Left ventricle myocardium superior (tissue), 1 donor: ENCODE measurements around the gene RNF224. TPM values are rescaled to one million over a fixed set of nuclear protein-coding genes. Genes with fewer than 3 reads are reported as not detected.
A peak's percentile ranks its signal among the peaks of the same experiment; 100 is the strongest.

Experiments
- ATAC-seq: fragments of 200-7000 bp; cut with Tn5 transposase; one replicate; pipeline ENCODE4 v1.9.1; 2020; ENCODE audit warnings: mild to moderate bottlenecking, moderate library complexity
- DNase-seq: peaks from one replicate; pipeline ENCODE4 v3.0.0-alpha.2; 2020
- intact Hi-C: fragments of 100-400 bp; cut with micrococcal nuclease; formaldehyde crosslinking; loops from one replicate; pipeline ENCODE4 v1.11.0; 2022
- total RNA-seq: library from RNA; stranded (reverse); fragmentation: NEBNext Ultra II Directional; extraction: Animal tissue kit (Norgen Biotek cat#: 25700); gene quantifications from one replicate; pipeline ENCODE4 v1.2.1, GENCODE V29; 2021
- donor health status: DM: no; HTN: yes; CAD: no; lungs with severe emphysema.

RNF224 gene
- total RNA-seq, 1 donor from 2014 or later, result not detected

GRCh38 chr9:137244486-137245449 lies 17.5 kb downstream of the RNF224 start:
- intact Hi-C loops, result no loop called here
- peak; percentile 27 for DNase-seq

GRCh38 chr9:137245450-137246421 lies 18.4 kb downstream of the RNF224 start:
- DNase-seq (no peak), ATAC-seq (no peak)
- intact Hi-C loops, result no loop called here

More at GRCh38 chr9:137244486-137245449, 17.5 kb downstream of the RNF224 start:
- no peak for ATAC-seq

GRCh38 chr9:137247135-137247915 lies 20.0 kb downstream of the RNF224 start:
- DNase-seq (no peak), ATAC-seq (no peak)
- intact Hi-C loops, result no loop called here

GRCh38 chr9:137247916-137248175 lies 20.5 kb downstream of the RNF224 start:
- intact Hi-C loops, result no loop called here
- ATAC-seq (no peak), DNase-seq (no peak)

- DNase-seq (peak; percentile 74), ATAC-seq (peak; percentile 58)
- intact Hi-C loops, result no loop called here
These were observed 23.3 kb downstream of the RNF224 start for GRCh38 chr9:137250329-137251193.

GRCh38 chr9:137251194-137251461 lies 23.8 kb downstream of the RNF224 start, which contains the start of gene STPG3:
Gene STPG3, plus strand, starts transcription at chr9:137251286. Its CDS starts 1 bp downstream, at chr9:137251287.
- intact Hi-C loops, result no loop called here
- no peak for ATAC-seq
- no peak for DNase-seq

GRCh38 chr9:137251490-137252268 lies 24.4 kb downstream of the RNF224 start:
- intact Hi-C loops, result no loop called here
- no peak for DNase-seq

GRCh38 chr9:137252555-137253506 lies 25.5 kb downstream of the RNF224 start:
- intact Hi-C loops, result no loop called here
- no peak for ATAC-seq
- no peak for DNase-seq

More at GRCh38 chr9:137251490-137252268, 24.4 kb downstream of the RNF224 start:
- no peak for ATAC-seq

- intact Hi-C loops, result no loop called here
- no peak for ATAC-seq
- no peak for DNase-seq
These were observed 26.7 kb downstream of the RNF224 start for GRCh38 chr9:137253717-137254623.

- ATAC-seq (peak; percentile 87), DNase-seq (peak; percentile 97)
- intact Hi-C loops, result no loop called here
These were observed 27.5 kb downstream of the RNF224 start, which contains the start of gene NELFB for GRCh38 chr9:137254624-137255447. Gene NELFB, plus strand, starts transcription at chr9:137255327.

- peak; percentile 13 for ATAC-seq
- DNase-seq, result no peak
- intact Hi-C loops, result no loop called here
These were observed 28.3 kb downstream of the RNF224 start for GRCh38 chr9:137255448-137256114.

GRCh38 chr9:137256362-137256761 lies 29.1 kb downstream of the RNF224 start:
- ATAC-seq (no peak), DNase-seq (no peak)
- intact Hi-C loops, result no loop called here

GRCh38 chr9:137256856-137257255 lies 29.6 kb downstream of the RNF224 start:
- intact Hi-C loops, result no loop called here
- DNase-seq (no peak), ATAC-seq (no peak)
